ENCODE measurements around the gene SMARCC1. TPM values are rescaled to one million over a fixed set of nuclear protein-coding genes. Genes with fewer than 3 reads are reported as not detected.

SMARCC1 gene
- total RNA-seq, 1 experiment from 2014 or later = 43.1 TPM

GRCh38 chr3:47780741-47781684 is 680 bp downstream of the SMARCC1 start:
- H3K9ac ChIP-seq (ENCODE audit: low read length) = peak overlapping the region; percentile 98
- H3K36me3 ChIP-seq (ENCODE audit: low read depth, low read length) = no peaks in the 10 kb centered on the region; the same call in 1 of the 2 replicates
- CTCF ChIA-PET = no interaction called here
- H3K79me2 ChIP-seq (ENCODE audit: low read length) = peaks cover 56% of the 10 kb centered on the region
- H3K9me2 ChIP-seq (replicated peaks; ENCODE audit: low read length) = no peaks in the 10 kb centered on the region
- ATAC-seq = peak; percentile 44
- H3K4me2 ChIP-seq (ENCODE audit: low read length) = peak overlapping the region; percentile 90
- TSS peak; percentile 72 for BruUV-seq (replicated peaks)
- H3K27ac ChIP-seq (ENCODE audit: low read length) = peak overlapping the region; percentile 82
- POLR2A ChIA-PET (ENCODE audit: unreplicated experiment) = interaction anchor here (0.6 to 0.7 kb wide), 4 partner anchors 55 to 495 kb away, joined by 6 to 17 read pairs (median 10); no protein-coding TSS in a partner anchor
- H3F3A ChIP-seq (ENCODE audit: low read length, unreplicated experiment) = no peaks in the 10 kb centered on the region
- H3K4me1 ChIP-seq (ENCODE audit: insufficient read depth, low read length) = peaks cover 20% of the 10 kb centered on the region
- DNase-seq = peak; percentile 39
- H3K27me3 ChIP-seq (ENCODE audit: low read length) = no peaks in the 10 kb centered on the region
- no peaks in the 10 kb centered on the region for H3K9me3 ChIP-seq (ENCODE audit: low read length)
- intact Hi-C loops (cut with micrococcal nuclease) = loop anchor here (2.0 to 10.0 kb wide), 2 partner anchors 116 to 268 kb away; partner anchors contain the start of gene ELP6
- peak overlapping the region; percentile 82 for H3K4me3 ChIP-seq (ENCODE audit: low read length)
- H4K20me1 ChIP-seq (ENCODE audit: low read length) = peaks cover 28% of the 10 kb centered on the region
- H2AFZ ChIP-seq (ENCODE audit: low read length) = peak overlapping the region; percentile 71
- TF ChIP-seq EZH2phosphoT487 (IDR thresholded peaks at IDR 0.05; ENCODE audit: borderline replicate concordance, low read length) (0 out of 2 replicates have a peak, but pooled peaks have one; percentile 18), EZH2 (IDR thresholded peaks at IDR 0.05; ENCODE audit: low read length, unreplicated experiment) (no peak)
- TF ChIP-seq, protein P1, sequence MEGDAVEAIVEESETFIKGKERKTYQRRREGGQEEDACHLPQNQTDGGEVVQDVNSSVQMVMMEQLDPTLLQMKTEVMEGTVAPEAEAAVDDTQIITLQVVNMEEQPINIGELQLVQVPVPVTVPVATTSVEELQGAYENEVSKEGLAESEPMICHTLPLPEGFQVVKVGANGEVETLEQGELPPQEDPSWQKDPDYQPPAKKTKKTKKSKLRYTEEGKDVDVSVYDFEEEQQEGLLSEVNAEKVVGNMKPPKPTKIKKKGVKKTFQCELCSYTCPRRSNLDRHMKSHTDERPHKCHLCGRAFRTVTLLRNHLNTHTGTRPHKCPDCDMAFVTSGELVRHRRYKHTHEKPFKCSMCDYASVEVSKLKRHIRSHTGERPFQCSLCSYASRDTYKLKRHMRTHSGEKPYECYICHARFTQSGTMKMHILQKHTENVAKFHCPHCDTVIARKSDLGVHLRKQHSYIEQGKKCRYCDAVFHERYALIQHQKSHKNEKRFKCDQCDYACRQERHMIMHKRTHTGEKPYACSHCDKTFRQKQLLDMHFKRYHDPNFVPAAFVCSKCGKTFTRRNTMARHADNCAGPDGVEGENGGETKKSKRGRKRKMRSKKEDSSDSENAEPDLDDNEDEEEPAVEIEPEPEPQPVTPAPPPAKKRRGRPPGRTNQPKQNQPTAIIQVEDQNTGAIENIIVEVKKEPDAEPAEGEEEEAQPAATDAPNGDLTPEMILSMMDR (conservative IDR thresholded peaks at IDR 0.05; ENCODE audit: low read depth, low read length) = no peak

DNA sequence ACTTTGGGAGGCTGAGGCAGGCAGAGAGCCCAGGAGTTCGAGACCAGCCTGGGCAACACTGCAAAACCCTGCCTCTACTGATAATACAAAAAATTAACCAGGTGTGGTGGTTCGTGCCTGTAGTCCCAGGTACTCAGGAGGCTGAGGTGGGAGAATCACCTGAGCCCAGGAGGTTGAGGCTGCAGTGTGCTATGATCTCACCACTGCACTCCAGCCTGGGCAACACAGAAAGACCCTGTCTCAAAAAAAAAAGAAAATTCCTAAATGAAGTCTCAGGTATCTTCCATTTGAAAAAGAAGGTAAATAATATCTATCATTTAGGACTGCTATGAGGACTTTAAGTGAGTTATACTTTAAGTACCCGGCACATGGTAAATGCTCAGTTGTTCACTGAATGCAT is 2.9 kb downstream of the SMARCC1 start:
- BruUV-seq (replicated peaks) = no TSS peak
- Histone ChIP-seq H3K79me2 (ENCODE audit: low read length) (peaks cover 79% of the 10 kb centered on the region), H3K36me3 (ENCODE audit: low read depth, low read length) (no peaks in the 10 kb centered on the region; the same call in 1 of the 2 replicates), H3K4me2 (ENCODE audit: low read length) (peak overlapping the region; percentile 90), H3K9me2 (replicated peaks; ENCODE audit: low read length) (no peaks in the 10 kb centered on the region), H3F3A (ENCODE audit: low read length, unreplicated experiment) (no peaks in the 10 kb centered on the region), H3K4me3 (ENCODE audit: low read length) (peak overlapping the region; percentile 82; the same call in 1 of the 2 replicates), H4K20me1 (ENCODE audit: low read length) (peaks cover 48% of the 10 kb centered on the region), H3K9me3 (ENCODE audit: low read length) (no peaks in the 10 kb centered on the region), H3K27ac (ENCODE audit: low read length) (no peak overlapping the region), H2AFZ (ENCODE audit: low read length) (no peak overlapping the region), H3K27me3 (ENCODE audit: low read length) (no peaks in the 10 kb centered on the region), H3K4me1 (ENCODE audit: insufficient read depth, low read length) (peaks cover 20% of the 10 kb centered on the region), H3K9ac (ENCODE audit: low read length) (no peak overlapping the region)
- no peak for DNase-seq
- POLR2A ChIA-PET (ENCODE audit: unreplicated experiment) = no interaction called here
- CTCF ChIA-PET = no interaction called here
- intact Hi-C loops (cut with micrococcal nuclease) = loop anchor here (2.0 kb wide), 1 partner anchor 172 kb away; no protein-coding TSS in a partner anchor
- no peak for ATAC-seq
- TF ChIP-seq EZH2phosphoT487 (IDR thresholded peaks at IDR 0.05; ENCODE audit: borderline replicate concordance, low read length) (no peak), EZH2 (IDR thresholded peaks at IDR 0.05; ENCODE audit: low read length, unreplicated experiment) (no peak)
- TF ChIP-seq, protein P1 (conservative IDR thresholded peaks at IDR 0.05; ENCODE audit: low read depth, low read length) = no peak
